Measurements from ENCODE around the gene HABP2.

The HABP2 gene

DNA sequence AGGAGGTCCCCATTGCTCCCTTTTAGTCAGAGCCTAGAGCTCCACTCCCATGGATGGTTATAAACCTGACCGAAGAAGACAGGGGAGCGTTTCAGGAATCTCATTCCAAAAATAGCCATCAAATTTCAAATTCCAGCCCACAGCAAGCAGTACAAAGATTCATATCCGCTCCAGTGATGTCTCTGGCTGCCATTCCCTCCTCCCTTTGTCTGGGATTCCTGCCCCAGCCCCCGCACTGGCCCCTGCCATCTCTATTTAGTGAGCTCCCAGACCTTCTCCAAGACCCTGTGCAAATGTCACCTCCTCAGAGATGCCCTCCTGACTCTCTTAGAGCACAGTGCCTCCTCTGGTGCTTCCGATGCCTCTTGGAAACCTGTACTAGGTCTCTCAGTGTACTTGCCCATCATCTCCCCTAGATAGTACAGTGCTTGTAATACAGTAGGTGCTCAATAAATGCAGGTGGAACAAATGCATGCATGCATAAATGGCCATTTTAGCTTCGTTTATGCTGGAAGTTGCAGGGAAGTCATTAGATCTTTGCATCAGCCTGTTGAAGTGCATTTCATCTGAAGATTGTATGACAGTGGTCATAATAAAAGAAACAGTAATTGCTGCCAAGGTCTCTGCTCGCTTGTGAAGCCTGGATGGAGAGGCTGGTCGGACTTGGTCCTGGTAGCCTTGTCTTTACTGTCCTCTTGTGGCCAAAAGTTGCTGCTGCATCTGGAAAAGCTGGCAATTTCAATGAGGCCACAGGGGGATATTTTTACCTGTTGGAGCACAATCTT is 32.0 kb upstream of the HABP2 start:
- Histone ChIP-seq H3K4me1 (ENCODE audit: insufficient read depth, low read length) (no peaks in the 10 kb centered on the region), H3K4me2 (ENCODE audit: insufficient read depth, low read length) (no peak overlapping the region), H3K79me2 (ENCODE audit: insufficient read depth, low read length) (no peaks in the 10 kb centered on the region), H3K9ac (ENCODE audit: low read depth, low read length) (no peak overlapping the region), H2AFZ (ENCODE audit: low read depth, low read length) (no peak overlapping the region), H3K36me3 (ENCODE audit: insufficient read depth, low read length) (no peaks in the 10 kb centered on the region), H3K27me3 (ENCODE audit: insufficient read depth, low read length, poor library complexity) (peaks cover 12% of the 10 kb centered on the region), H3K27ac (ENCODE audit: low read length) (no peak overlapping the region), H4K20me1 (ENCODE audit: insufficient read depth, low read length) (peaks cover 5% of the 10 kb centered on the region), H3K9me3 (ENCODE audit: insufficient read depth, low read length, severe bottlenecking) (no peaks in the 10 kb centered on the region), H3K4me3 (ENCODE audit: low read depth in 1 of 2, low read length in 2 of 2) (no peak overlapping the region)
- peak; percentile 72 for ATAC-seq (ENCODE audit: insufficient read depth, low read depth)
- peak; percentile 57 for DNase-seq
- TF ChIP-seq EZH2 (IDR thresholded peaks at IDR 0.05; ENCODE audit: borderline replicate concordance, low read depth, low read length, severe bottlenecking) = no peak
- TF ChIP-seq, protein P1, sequence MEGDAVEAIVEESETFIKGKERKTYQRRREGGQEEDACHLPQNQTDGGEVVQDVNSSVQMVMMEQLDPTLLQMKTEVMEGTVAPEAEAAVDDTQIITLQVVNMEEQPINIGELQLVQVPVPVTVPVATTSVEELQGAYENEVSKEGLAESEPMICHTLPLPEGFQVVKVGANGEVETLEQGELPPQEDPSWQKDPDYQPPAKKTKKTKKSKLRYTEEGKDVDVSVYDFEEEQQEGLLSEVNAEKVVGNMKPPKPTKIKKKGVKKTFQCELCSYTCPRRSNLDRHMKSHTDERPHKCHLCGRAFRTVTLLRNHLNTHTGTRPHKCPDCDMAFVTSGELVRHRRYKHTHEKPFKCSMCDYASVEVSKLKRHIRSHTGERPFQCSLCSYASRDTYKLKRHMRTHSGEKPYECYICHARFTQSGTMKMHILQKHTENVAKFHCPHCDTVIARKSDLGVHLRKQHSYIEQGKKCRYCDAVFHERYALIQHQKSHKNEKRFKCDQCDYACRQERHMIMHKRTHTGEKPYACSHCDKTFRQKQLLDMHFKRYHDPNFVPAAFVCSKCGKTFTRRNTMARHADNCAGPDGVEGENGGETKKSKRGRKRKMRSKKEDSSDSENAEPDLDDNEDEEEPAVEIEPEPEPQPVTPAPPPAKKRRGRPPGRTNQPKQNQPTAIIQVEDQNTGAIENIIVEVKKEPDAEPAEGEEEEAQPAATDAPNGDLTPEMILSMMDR (IDR thresholded peaks at IDR 0.05; ENCODE audit: borderline replicate concordance, extremely low read depth, low read length, poor library complexity, severe bottlenecking) = peak; percentile 92

DNA sequence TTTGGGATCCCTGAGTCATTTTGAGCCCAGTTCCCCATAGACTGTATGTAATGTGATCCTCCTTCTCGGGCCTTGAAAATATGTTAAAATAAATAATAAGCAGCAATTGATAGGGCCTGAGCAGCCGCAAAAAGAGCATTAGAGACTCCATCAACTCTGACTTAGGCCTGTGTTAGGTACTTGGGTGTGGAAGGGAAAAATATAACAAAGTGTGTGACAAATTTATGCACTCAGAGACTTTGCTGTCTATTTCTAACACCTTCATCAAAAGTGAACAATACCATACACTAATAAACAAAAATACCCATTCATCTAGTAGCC is 31.4 kb upstream of the HABP2 start:
- ATAC-seq (ENCODE audit: insufficient read depth, low read depth) (no peak), DNase-seq (no peak)
- H3K9me3 ChIP-seq (ENCODE audit: insufficient read depth, low read length, severe bottlenecking) = no peaks in the 10 kb centered on the region
- H3K27ac ChIP-seq (ENCODE audit: low read length) = no peak overlapping the region
- peaks cover 12% of the 10 kb centered on the region for H3K27me3 ChIP-seq (ENCODE audit: insufficient read depth, low read length, poor library complexity)
- no peaks in the 10 kb centered on the region for H3K4me1 ChIP-seq (ENCODE audit: insufficient read depth, low read length)
- H3K79me2 ChIP-seq (ENCODE audit: insufficient read depth, low read length) = no peaks in the 10 kb centered on the region
- no peak overlapping the region for H2AFZ ChIP-seq (ENCODE audit: low read depth, low read length)
- H3K4me2 ChIP-seq (ENCODE audit: insufficient read depth, low read length) = no peak overlapping the region
- H3K4me3 ChIP-seq (ENCODE audit: low read depth in 1 of 2, low read length in 2 of 2) = no peak overlapping the region
- H3K9ac ChIP-seq (ENCODE audit: low read depth, low read length) = no peak overlapping the region
- peaks cover 5% of the 10 kb centered on the region for H4K20me1 ChIP-seq (ENCODE audit: insufficient read depth, low read length)
- H3K36me3 ChIP-seq (ENCODE audit: insufficient read depth, low read length) = no peaks in the 10 kb centered on the region
- TF ChIP-seq EZH2 (IDR thresholded peaks at IDR 0.05; ENCODE audit: borderline replicate concordance, low read depth, low read length, severe bottlenecking) = no peak
- TF ChIP-seq, protein P1 (IDR thresholded peaks at IDR 0.05; ENCODE audit: borderline replicate concordance, extremely low read depth, low read length, poor library complexity, severe bottlenecking) = no peak

DNA sequence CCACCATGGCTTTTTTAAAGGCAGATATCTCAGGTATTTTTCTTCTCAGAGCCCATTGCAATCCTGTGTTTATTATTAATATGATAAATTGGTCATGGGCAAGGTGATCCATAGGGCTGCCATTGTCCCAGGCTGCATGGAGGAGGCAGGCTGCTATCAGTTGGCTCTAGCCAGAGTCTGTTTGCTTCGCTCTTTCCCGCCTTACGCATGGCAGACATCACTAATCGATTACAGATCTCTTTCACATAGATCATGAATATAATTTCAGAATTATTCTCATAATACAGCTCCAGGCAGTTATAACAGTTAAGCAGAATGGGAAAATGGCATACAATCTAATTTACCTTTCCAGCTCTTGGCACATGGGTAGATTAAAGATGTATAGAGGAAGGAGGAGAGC is 30.4 kb upstream of the HABP2 start:
- Histone ChIP-seq H2AFZ (ENCODE audit: low read depth, low read length) (no peak overlapping the region), H3K27me3 (ENCODE audit: insufficient read depth, low read length, poor library complexity) (peaks cover 18% of the 10 kb centered on the region), H3K36me3 (ENCODE audit: insufficient read depth, low read length) (no peaks in the 10 kb centered on the region), H4K20me1 (ENCODE audit: insufficient read depth, low read length) (peaks cover 5% of the 10 kb centered on the region), H3K4me1 (ENCODE audit: insufficient read depth, low read length) (no peaks in the 10 kb centered on the region), H3K4me3 (ENCODE audit: low read depth in 1 of 2, low read length in 2 of 2) (no peak overlapping the region), H3K27ac (ENCODE audit: low read length) (no peak overlapping the region), H3K4me2 (ENCODE audit: insufficient read depth, low read length) (no peak overlapping the region), H3K79me2 (ENCODE audit: insufficient read depth, low read length) (no peaks in the 10 kb centered on the region), H3K9ac (ENCODE audit: low read depth, low read length) (no peak overlapping the region), H3K9me3 (ENCODE audit: insufficient read depth, low read length, severe bottlenecking) (no peaks in the 10 kb centered on the region)
- DNase-seq = no peak
- TF ChIP-seq, protein P1 (IDR thresholded peaks at IDR 0.05; ENCODE audit: borderline replicate concordance, extremely low read depth, low read length, poor library complexity, severe bottlenecking) = no peak
- TF ChIP-seq EZH2 (IDR thresholded peaks at IDR 0.05; ENCODE audit: borderline replicate concordance, low read depth, low read length, severe bottlenecking) = no peak
- ATAC-seq (ENCODE audit: insufficient read depth, low read depth) = no peak

Data from DND-41 (cell line).